GM21529 (cell line): ENCODE measurements around the gene TM7SF2.
"Not testable (repeated sequence)": the region's sequence is repeated elsewhere in the genome, so short reads cannot be mapped to it uniquely, and the experiment has no call there.

ENCODE experiments used
- ATAC-seq: cut with Tn5 transposase; IDR thresholded peaks from one replicate; pipeline ENCODE4 v1.9.1; 2021; ENCODE audit not compliant: unreplicated experiment

Gene TM7SF2

DNA sequence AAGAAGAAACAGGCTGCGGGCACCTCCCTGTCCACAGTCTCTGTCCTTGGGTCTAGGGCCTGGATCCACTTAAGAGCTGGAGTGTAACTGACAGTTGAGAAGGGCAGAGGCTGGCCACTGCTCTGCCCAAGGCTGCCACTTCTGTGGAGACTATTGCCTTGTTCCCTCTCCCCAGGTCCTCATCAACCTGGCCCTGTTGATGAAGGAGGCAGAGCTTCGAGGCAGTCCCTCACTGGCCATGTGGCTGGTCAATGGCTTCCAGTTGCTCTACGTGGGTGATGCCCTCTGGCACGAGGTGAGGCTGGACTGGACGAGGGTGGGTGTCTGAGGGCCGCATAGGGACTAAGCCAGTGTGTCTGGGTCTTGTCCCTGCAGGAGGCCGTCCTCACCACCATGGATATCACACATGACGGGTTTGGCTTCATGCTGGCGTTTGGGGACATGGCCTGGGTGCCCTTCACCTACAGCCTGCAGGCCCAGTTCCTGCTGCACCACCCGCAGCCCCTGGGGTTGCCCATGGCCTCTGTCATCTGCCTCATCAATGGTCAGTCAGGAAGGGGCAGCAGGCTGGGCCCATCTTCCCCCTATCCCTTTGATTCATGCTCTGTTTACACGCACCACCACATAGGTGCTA, 3.0 kb downstream of the TM7SF2 start:
- ATAC-seq, result no peak

GRCh38 chr11:65115361-65116082, 3.9 kb downstream of the TM7SF2 start:
- no peak for ATAC-seq

DNA sequence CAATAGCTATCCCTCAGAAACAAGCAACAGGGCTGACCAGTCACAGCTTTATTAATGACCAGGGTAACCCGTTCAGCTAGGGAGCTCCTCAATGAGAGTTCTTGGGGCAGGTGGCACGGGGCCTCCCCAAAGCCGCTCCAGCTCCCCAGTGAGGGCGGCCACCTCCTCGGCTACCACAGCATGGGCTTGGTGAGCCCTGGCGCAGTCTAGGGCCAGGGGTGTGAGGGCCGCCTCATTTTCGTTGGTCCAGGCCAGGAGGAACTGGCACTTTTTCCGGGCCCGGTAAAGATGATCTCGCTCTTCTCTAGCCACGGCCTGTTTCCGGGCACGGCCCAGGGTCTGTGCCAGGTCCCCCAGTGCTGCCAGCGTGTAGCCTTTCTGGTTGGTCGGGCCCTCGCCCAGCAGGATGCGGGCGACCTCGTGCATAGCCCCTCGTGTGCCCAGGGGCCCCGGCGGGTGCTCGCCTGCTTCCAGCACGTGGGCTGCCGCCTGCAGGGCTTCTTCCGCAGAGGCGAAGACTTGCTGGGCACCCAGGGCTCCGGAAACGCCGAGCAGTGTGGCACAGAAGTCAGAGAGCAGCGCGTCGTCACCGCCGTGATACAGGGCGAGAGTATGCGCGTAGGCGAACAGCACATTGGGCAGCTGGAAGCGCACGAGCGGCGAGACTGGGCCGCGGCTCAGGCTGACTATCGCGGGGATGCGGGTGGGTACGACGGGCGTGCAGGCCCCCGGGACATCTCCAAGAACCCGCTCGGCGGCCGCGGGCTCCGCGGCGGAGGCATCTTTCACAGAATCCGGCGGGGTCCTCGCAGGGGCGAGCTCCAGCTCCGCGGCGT, 4.9 kb downstream of the TM7SF2 start:
- no peak for ATAC-seq

DNA sequence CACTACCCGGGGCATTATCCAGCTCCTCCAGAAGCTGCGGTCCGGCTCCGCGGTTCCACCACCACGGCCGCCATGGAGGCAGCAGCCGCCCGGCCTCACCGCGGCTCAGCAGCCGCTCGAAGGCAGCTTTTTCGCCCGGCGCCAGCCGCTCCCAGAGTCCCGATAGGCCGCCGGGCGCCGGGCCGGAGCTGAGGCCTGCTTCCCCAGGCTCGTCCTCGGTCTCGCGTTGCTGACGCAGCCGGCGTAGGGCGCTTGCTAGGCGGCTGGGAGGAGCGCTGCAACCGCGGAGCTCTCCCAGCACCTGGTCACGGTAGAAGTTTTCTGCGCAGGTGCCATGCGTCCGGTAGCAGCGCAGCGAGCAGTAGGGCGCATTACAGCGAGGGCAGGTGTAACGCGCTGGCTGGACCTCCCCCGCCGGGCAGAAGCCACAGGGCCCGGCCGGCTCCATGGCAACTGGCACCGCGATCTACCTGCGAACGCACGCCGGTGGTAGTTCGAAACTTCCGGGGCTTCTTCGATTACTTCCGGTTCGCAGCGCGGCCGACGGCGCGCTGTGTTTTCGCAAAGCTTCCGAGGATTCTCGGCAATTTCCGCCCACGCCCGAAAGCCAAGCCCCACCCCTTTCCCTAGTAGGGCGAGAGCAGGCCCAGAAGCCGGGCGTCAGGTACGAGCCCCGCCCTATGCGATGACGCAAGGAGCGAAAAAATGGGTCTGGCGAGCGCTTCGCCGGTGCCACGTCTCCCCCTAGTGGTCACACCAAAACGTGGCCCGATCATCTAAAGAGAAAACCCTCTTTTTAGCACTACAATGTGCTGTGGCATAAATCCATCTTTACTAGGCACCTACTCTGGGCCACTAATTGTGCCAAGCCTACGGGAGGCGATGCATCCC, 5.8 kb downstream of the TM7SF2 start, which contains the start of gene ZNHIT2:
Gene ZNHIT2, minus strand, starts transcription at position 496 of the 891 bp plus-strand sequence. Its CDS starts 48 bp downstream, at position 448.
- peak; percentile 48 for ATAC-seq

- no peak for ATAC-seq
Observed at GRCh38 chr11:65118097-65118837, 6.6 kb downstream of the TM7SF2 start.

- not testable (repeated sequence) for ATAC-seq
Observed at GRCh38 chr11:65118891-65119669, 7.4 kb downstream of the TM7SF2 start.

DNA sequence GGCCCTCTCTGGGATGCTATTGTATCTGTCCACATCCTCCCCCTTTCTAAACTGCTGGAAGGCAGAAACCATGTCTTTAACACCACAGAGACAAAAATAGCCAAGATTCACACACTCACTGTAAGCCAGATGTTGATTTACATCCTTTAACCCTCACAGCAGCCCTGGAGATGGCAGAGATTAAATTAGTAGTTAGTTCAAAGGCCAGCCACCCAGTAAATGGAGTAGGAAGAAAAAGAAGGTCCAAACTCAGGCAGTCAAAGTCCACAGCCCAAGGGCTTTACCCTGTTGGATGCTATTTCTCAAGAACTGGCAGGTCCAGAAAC, 8.0 kb downstream of the TM7SF2 start:
- ATAC-seq, result no peak

GRCh38 chr11:65120831-65121230, 9.2 kb downstream of the TM7SF2 start:
- no peak for ATAC-seq

DNA sequence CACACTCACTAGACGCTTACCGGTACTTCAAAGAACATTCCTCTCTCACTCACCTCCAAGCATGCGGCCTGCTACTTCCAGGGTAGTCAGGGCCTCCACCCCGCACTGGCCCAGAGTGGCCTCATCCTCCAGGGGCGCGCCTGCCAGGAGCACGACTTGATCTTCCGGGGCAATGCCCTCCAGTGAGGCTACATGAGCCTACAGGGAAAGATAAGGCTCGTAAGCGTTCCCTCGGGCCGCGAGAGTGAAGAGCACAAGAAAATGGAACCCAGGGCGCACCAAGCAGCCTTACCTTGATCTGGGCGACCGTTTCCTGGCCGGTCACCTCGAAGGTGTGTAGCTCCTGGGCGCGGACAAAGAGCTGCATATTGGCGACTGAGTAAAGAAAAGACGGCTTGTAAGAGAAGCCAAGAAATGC, 9.8 kb downstream of the TM7SF2 start:
- no peak for ATAC-seq

GRCh38 chr11:65121865-65122696, 10.4 kb downstream of the TM7SF2 start, which contains the start of the genes FAU and MRPL49:
Gene FAU, minus strand, starts transcription at chr11:65122134. Its CDS starts 321 bp downstream, at chr11:65121813.
Gene MRPL49, plus strand, starts transcription at chr11:65122321. Its CDS starts 26 bp downstream, at chr11:65122347.
- peak; percentile 65 for ATAC-seq

- ATAC-seq, result no peak
Observed at GRCh38 chr11:65124480-65125196, 13.0 kb downstream of the TM7SF2 start.

DNA sequence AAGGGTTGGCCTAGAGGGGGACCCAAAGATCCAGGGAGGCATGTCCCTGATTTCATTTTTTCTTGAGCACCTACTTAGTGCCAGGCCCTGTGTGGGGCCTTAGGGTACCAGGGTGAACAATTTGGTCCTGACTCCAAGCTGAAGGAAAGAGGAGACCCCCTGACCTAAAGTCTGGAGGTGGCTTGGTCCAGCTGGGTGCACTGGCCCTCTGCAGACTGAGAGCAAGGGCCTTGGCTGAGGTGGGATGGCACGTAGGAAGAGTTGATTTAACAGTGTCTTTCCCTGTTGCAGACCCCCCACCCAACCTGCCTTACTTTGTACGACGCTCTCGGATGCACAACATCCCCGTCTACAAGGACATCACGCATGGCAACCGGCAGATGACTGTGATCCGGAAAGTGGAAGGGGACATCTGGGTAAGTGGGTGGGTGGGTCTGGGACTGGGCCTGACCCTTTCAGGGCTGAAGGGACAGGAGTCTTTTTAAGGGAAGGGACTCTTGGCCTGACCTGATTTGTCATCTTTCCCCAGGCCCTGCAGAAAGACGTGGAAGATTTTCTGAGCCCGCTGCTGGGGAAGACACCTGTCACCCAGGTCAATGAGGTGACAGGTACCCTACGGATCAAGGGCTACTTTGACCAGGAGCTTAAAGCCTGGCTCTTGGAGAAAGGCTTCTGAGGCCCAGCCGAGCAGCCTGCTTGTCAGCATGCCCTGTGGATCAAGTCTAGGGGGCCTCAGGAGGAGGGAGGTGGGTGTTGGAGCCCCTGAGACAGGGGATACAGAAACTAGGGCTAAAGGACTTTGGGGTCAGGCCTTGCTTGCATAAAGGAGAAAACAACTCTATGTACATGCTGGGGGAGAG, 13.8 kb downstream of the TM7SF2 start:
- no peak for ATAC-seq

GRCh38 chr11:65126624-65127274, 15.1 kb downstream of the TM7SF2 start:
- ATAC-seq, result no peak

DNA sequence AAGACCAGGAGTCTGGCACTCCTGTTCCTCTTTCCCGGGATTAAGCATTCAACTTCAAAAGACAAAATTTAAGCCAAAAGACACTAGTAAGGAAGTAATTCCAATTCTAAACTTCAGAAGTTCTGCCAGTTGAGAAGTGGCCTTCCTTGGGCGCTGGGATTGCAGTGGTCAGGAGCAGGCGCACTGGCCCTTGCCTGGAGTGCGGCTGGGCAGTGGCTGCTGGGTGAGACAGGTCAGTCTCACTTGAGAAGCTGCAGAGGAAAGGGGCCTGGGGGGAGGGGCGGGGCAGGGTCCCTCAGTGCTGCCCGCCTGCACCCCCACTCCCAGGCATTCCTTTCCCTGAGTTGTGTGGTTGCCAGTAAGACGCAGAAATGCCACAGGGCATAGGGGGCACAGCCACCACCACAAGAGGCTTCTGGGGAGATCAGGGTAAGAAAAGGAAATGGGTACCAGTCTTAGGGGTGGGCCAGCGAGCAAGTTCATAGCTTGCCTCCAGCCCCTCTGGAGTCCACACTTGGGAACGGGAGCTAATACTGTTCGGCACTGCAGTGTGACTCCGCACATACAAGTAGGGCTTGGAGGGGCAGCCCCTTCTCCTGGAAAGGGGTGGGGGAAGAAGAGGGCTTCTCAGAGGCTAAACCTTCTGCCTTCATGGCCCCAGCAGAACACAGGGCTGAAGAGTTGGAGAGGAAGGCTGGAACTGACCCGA, 16.0 kb downstream of the TM7SF2 start:
- ATAC-seq, result no peak
